Kidney epithelial cell (primary cell): ENCODE data around the gene NTRK3. TPM values are rescaled to one million over a fixed set of nuclear protein-coding genes. Genes with fewer than 3 reads are reported as not detected.

Source experiments
- DNase-seq: peaks from one replicate; pipeline ENCODE4 v3.0.0-alpha.2; 2010; ENCODE audit warnings: low read depth
- H3K27me3 ChIP-seq: 2 replicates; pipeline ENCODE4 v1.6.0; 2011; ENCODE audit warnings: low read length; ENCODE audit not compliant: control insufficient read depth, insufficient read depth
- H3K36me3 ChIP-seq: 2 replicates; pipeline ENCODE4 v1.5.1; 2011; ENCODE audit warnings: low read length; ENCODE audit not compliant: control insufficient read depth, insufficient read depth
- H3K4me3 ChIP-seq: 2 replicates; pipeline ENCODE4 v1.5.1; 2011; ENCODE audit warnings: low read depth, mild to moderate bottlenecking, control low read depth, low read length
- total RNA-seq: library from RNA; depleted of rRNA; stranded (reverse); fragments of >200 nt; gene quantifications from 2 replicates; pipeline ENCODE4 v1.2.3, GENCODE V29; 2015
- TF ChIP-seq, protein P1 (sequence below): IDR thresholded peaks from 2 replicates; pipeline ENCODE4 v1.5.1; 2011; ENCODE audit warnings: mild to moderate bottlenecking, moderate library complexity, low read length, control low read depth, inconsistent platforms; ENCODE audit not compliant: insufficient read depth, poor library complexity, severe bottlenecking

The NTRK3 gene
- total RNA-seq, 1 donor from 2014 or later: not detected

DNA sequence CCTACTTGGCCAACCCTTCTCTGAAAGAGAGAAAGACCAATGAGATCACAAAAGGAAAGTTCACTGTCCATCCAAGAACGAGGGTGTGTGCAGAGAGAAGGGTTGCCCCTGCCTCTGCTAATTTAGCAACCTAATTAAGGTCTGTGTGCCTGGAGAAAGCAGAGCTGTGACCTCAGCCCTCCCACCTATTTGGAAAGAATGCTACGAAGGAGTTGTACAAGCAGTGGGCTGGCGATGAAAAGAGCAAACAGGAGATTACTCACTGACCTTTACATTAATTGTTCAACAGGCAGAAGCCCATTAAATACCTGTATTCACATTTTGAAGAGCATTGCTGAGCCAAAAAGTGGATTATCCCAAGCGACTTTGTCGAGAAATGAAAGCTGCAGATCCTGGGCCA is 314.9 kb downstream of the NTRK3 start:
- TF ChIP-seq, protein P1, sequence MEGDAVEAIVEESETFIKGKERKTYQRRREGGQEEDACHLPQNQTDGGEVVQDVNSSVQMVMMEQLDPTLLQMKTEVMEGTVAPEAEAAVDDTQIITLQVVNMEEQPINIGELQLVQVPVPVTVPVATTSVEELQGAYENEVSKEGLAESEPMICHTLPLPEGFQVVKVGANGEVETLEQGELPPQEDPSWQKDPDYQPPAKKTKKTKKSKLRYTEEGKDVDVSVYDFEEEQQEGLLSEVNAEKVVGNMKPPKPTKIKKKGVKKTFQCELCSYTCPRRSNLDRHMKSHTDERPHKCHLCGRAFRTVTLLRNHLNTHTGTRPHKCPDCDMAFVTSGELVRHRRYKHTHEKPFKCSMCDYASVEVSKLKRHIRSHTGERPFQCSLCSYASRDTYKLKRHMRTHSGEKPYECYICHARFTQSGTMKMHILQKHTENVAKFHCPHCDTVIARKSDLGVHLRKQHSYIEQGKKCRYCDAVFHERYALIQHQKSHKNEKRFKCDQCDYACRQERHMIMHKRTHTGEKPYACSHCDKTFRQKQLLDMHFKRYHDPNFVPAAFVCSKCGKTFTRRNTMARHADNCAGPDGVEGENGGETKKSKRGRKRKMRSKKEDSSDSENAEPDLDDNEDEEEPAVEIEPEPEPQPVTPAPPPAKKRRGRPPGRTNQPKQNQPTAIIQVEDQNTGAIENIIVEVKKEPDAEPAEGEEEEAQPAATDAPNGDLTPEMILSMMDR: no peak
- Histone ChIP-seq H3K27me3 (no peaks in the 10 kb centered on the region), H3K36me3 (no peaks in the 10 kb centered on the region), H3K4me3 (no peak overlapping the region)
- DNase-seq: no peak

DNA sequence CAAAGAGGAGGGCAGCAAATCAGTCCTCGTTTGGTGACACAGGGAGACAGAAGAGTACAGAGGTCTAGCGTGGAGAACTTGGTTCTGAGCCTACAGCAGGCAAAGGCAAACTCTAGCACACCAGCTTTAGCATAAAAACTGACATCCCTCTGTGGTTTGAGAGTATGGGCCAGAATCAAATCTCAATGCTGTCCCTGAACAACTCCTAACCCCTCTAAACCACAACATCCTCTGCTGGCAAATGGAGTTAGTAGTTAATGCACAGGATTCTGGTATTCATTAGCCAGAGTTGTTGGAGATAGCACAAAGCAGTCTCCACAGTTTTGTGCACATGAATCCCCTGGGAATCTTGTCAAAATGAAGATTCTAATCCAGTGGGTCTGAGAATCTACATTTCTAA is 315.8 kb downstream of the NTRK3 start:
- peak; percentile 2 for DNase-seq
- H3K36me3 ChIP-seq: no peaks in the 10 kb centered on the region
- H3K4me3 ChIP-seq: no peak overlapping the region
- H3K27me3 ChIP-seq: no peaks in the 10 kb centered on the region
- TF ChIP-seq, protein P1: no peak

DNA sequence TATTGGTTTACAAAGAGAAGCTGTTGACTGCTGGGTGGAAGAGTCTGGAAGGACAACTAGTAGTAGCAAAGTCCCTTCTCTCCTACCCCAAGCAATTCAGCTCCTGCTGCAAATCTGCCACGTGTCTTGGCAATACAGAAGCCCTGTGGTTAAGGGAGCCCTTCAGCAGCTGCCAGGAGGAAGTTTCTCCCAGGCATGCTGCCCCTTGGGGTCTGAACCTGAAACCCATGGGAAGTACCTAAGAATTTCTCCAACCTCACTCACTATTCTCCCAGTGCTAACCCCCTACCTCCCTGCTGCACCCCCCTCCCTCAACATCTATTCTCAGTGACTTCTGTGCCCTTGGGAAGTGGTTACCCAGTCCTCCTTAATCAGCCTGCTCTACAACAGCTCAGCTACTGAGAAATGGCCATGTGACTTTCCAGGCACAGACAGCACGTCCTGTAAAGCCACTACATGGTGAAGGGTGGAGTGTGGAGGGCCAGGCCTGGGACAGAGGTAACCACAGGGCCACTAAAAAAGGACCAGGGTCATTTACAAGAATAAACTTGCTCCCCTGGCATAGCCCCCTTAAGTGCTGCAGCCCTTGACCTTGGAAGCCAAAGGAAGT is 316.6 kb downstream of the NTRK3 start:
- TF ChIP-seq, protein P1: no peak

DNA sequence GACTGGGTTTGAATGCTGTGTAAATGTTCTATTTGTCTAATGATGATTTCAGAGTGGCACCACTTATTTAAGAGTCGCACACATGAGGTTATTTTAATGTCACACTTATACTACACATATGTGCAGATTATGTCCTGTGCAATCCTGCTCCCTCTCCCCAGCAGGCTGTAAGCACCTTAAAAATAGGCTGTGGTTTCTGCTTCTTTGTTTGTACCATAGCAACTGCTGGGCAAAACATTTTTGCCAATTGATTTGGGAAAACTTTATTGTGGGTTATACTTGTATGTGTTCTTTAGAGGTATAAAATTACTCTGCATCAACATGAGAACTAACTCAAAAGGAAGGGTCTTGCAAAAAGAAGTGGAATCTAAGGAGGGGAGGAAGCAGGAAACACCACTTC is 318.5 kb downstream of the NTRK3 start:
- H3K36me3 ChIP-seq: no peaks in the 10 kb centered on the region
- DNase-seq: no peak
- no peaks in the 10 kb centered on the region for H3K27me3 ChIP-seq
- TF ChIP-seq, protein P1: no peak
- no peak overlapping the region for H3K4me3 ChIP-seq

More for the DNA sequence above, 316.6 kb downstream of the NTRK3 start:
- Histone ChIP-seq H3K4me3 (no peak overlapping the region), H3K27me3 (no peaks in the 10 kb centered on the region), H3K36me3 (no peaks in the 10 kb centered on the region)
- no peak for DNase-seq

DNA sequence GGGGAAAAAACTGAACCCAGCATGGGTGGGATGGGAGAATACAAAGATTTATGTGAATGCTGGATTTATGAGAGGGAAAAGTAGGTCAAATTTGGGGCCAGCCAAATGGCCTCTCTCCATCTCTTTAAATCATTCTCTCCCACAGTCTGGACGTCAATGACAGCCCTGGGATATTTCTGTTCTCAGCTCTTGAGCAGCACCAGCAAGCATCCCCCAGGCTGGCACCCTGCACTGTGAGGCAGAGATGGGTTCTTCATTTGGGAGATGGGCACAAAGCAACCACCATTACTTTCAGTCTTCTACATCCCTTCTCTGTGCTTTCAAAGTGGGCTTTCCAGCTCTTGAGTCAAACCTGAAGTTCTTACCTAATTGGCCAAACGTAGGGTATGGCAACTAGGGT is 321.0 kb downstream of the NTRK3 start:
- H3K4me3 ChIP-seq: no peak overlapping the region
- TF ChIP-seq, protein P1: no peak
- H3K36me3 ChIP-seq: no peaks in the 10 kb centered on the region
- no peak for DNase-seq
- no peaks in the 10 kb centered on the region for H3K27me3 ChIP-seq

DNA sequence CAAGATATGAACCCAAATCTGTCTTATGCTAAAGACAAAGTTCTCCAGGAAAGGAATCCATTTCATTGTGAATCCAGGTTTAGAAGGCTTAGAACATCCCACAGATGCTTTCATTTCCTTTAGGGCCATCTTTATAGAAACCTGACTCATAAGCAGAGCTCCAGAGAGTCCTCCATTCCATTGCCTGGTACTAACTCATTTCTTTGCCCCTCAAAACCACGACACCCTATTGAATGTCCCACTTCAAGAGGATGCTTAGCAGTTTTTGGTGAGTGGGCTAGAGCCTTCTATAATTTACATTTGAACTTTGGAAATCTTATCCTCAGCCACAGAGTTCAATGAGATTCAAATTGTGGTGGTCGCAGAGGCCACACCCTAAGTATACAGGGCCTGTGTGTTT is 325.0 kb downstream of the NTRK3 start:
- no peaks in the 10 kb centered on the region for H3K27me3 ChIP-seq
- TF ChIP-seq, protein P1: no peak
- H3K36me3 ChIP-seq: no peaks in the 10 kb centered on the region
- DNase-seq: no peak
- no peak overlapping the region for H3K4me3 ChIP-seq
